Activated CD8-positive, alpha-beta memory T cell treated with anti-CD3 and anti-CD28 coated beads for 48 hours (primary cell): ENCODE measurements around the gene POMT2.

Source experiments
- DNase-seq, 3 experiments: peaks; one replicate each; pipeline ENCODE4 v3.0.0-alpha.2; 2020; ENCODE audit warnings: low read depth in 2 of 3, low spot score in 2 of 3

POMT2 gene

DNA sequence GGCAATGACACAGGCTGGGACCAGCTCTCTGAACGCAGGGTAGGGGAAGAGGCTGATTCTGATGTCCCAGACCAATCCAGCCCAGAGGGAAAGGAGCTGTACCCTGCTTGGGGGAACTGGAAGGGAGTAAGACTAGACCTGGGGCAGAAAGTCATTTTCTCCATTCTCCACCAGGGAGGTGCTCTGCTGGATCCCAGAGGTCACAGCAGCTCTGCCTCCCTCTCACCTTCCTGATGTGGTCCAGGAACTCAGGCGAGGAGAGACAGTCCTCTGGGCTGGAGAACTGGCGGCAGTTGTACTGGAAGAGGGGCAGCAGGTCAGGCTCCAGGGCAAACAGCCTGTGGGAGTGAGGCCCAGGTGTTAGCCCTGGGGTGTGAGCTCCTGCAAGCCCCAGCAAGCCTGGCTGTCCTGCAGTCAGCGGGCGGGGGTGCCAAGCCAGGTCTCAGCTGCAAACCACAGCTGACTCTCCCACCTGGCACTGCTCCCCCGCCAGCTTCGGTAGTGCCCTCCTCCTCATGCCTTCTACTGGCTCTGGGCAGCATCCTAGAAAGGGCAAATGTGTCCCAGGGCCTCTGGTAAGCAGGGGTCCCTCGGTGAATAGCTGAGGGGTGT is 51.6 kb downstream of the POMT2 start:
- DNase-seq, result no peak

DNA sequence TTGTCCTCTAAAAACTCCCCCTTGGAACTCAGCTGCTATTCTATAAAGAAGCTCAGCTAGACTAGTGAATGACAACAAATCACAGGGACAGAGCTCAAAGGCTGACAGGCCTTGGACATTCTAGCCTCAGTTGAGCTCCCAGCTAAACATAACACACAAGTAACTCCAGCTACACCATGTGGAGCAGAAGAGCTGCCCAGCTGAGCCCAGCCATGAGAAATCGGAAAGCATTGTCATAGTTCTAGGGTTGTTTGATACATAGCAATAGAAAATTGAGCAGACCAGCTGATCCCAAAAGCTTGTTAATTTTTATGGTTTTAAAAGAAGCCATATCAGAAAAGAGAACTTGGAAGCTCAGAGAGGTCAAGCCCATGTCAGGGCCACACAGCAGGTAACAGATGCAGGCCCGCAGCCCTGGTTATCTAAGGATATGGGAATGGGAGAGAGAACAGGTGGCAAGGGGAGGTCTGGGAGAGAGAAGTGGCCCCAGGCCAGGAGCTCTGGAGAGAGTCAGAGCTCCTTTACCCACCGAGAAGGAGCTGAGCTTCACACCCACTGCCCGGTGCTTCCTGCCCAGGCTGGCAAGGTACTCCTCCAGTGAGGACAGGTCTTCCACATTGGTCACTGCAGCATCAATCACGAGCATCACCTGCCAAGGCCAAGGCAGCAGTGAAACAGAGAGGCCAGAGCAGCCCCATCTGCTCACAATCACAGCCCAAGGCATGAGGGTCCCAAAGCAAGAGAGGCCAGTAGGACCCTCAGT is 52.6 kb downstream of the POMT2 start:
- no peak for DNase-seq

DNA sequence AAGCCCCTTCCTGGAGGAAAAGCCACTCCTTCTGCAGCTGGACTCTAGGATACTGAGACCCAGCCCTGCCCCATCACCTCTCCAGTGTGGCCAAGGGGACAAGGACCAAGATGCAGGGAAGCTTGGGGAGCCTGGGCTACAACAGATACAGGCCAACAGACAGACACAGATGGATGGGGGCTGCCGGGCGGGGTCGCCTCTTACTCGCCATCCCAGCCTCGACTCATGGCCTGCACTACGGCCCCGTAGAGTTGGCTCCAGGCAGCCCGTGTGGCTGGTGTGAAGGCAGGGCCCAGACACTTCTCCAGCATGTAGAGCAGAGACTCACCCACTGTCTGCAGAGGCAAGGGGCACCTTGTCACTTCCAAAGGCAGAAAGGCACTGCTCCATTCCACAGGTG is 54.3 kb downstream of the POMT2 start:
- no peak for DNase-seq

DNA sequence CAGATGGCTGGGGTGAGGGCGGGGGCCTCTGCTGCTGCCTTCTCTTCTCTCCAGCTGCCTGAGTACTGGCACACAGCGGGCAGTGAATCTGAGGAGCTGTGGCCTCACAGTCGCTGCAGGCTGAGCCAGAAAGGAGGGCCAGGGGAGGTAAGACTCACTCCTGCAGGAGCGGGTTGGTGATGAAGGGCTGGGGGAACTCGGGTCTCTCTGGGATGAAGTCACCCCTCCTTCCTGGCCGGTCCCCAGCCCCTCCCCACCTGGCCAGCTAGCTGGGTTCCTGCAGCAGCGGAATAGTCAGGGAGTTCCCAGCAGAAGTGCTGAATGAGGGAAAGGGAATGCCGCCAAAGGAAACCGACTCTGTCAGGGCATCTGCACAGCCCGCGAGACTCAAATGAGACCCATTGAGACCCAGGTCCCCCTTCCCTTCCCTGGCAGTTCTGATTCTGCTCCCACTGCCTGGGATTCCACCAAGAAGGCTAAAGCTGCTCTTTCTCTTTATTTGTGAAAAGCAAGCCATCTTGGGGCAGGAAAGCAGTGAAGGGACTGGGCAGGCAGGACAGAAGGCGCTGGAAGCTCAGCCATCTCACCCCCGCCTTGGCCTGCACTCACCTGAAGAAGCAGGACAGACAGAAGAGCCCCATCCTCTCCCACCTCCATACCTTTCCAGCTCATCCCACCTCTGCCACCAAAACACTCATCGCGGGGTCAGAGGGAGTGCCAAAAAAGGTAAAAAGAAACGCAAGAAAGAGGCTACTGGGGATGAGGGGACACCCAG is 54.9 kb downstream of the POMT2 start:
- no peak for DNase-seq

DNA sequence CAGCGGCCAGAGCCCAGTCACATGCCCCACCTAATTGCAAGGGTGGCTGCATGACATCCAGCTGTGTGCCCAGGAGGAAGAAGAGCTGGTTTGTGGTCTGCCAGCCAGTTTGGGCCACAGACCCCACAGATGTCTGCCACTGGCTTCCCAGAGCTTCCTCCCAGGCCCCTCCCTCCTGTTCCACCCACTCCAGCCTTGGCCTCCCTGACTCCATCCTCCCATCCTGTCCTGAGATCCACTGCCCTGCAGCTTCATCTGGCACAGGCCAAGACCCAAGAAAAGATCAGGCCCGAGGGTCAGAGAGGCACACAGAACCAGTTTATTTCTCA is 55.5 kb downstream of the POMT2 start:
- no peak for DNase-seq

DNA sequence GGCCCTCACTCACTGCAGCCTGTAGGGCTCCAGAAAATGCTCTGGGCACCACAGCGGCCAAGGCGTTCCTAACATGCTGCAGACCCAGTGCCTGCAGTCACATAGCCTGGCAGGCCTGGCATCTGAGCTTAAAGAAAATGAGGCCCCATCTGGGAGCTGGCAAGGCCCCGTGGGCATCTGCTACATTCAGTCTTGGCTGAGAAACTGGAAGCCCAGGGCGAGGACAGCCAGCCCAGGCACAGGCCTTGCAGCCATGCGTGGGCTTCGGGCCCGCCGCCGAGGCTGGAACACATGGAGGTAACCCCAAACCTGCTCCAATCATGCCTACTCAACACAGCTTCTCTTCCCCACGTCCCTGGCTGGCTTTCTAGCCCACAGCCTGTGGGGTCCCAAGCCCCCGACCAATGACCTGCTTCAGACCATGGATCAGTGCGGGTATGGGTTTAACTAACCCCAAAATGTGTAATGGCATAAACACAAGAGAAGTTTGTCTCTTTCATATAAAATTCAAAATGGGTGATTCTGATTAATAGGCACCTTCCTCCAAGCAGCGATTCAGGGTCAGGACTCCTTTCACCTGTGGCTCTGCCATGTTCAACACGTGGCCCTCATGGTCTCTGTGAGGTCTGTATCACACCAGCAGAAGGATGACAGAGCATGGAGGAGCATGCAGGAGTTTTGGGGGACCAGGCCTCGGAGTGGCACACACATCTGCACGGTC is 56.1 kb downstream of the POMT2 start:
- DNase-seq, result no peak

DNA sequence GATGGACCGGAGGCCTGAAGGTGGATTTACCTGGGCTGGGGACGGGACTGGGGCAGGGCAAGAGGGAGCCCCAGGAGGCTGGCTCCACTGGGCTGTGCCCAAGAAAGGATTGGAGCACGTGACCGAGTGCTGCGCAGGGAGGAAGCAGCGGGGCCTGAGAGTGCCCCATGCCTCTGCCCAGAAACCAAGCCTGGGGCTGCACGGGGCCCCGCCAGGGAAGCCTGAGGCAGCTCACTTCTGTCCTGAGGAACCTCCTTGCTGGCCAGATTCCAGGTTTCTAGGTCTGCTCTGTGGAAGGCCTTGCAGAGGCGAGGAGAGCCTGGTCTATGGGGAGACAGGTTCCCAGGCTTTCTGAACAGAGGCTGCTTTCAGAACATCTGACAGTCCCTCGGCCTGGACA is 60.1 kb downstream of the POMT2 start:
- DNase-seq, result no peak

DNA sequence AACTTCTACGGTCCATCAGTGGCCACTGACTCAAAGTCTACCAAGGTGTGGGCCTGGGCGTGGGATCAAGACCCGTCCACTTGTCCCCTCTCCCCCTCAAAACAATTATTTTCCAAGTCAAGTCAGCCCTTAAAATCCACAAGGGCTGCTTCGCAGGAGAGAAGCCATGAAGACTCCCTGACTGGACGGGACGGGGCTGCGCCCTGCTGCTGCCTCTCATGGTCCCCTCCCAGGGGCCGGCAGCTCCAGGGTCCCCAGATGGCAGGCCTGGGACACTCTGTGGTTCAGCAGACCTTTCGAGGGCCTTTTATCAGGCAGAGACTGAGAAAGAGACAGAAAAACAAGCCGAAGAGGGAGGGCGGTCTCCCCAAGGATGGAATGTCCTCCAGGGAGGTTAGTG is 60.5 kb downstream of the POMT2 start:
- DNase-seq, result no peak

DNA sequence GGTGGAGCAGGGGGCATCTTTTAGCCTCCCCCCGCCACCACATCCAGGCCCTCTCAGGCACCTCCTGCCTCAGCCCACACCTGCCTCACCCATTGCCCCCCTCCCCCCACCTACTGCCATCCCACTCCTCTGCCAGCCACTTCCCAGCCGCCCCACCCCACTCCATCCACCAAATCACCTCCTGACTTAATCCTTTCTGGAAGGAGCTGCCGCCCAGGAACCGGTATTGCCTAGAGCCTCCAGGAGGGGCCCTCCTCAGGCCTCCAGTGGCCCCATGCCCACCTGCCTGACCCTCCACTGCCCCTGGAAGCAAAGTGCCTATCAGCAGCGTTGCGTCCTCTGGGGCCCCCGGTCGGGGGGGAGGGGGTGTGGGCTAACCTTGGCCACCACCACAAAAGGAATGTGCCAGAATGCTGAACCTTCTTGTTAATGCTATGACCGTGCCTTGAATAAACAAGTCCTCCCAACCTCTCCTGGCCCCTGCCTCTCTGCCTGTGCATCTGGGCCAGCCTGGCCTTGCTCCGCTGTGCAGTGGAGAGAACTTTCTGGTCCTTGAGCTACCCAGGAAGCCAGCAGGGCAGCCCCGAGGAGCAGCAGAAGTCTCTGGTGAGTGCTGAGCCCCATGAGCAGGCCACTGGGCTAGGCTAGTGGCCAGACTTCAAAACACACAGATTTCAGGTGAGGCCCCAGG is 61.5 kb downstream of the POMT2 start:
- no peak for DNase-seq

DNA sequence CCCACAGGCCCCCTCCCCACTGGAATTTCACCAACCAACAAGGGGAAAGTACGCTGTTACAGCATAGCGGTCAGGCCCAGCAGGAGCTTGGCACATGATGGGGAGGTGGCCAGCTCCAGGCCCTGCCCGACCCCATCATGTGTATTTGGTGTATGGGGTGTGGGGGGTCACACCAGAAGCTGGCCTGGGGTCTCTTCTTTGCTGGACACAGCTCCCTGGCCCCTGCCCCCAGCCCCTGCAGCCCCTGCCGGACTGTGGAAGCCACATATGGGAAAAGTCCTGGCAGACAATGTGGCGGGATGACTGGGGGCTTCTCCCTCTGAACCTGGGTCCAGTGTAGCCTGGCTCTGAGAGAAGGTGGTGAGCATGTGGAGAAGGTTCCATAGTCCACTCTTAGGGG is 62.1 kb downstream of the POMT2 start:
- DNase-seq, result no peak

DNA sequence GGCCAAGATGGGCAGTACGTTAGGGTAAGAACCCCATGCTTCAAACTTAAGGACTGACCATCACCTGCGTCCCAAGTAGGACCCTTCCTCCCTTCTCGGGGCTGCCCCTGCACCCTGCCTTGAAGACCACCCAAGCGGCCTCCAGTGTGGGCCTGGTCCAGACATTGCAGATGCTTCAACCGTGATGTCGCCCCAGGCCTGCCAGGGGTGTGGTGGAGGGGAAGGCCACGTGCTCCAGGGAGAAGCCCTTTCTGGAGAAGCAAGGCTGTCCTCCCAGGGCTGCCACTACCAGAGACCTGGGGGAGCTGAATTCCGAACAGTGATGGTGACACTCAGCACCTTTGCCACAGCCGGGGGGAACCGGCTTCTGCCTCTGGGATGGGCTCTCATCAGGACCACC is 63.0 kb downstream of the POMT2 start:
- DNase-seq, result no peak

DNA sequence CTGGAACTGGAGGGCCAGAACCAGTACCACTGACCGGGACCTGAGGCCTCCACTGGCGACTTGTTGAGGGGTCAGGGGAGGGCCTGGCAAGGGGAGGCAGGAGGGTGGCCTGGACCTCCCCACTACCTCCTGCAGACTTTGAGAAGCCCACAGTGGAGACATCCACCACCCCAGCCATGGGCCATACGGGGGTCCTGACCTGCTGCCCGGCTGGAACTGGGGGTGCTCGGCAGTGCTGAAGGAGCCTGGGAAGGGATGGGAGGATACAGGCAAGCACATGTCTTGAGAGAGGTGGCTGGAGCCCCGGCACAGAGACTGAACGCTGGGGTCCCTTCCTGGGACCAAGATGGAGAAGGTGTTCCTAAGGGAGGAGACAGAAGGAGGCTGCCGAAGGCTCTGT is 64.0 kb downstream of the POMT2 start:
- no peak for DNase-seq

DNA sequence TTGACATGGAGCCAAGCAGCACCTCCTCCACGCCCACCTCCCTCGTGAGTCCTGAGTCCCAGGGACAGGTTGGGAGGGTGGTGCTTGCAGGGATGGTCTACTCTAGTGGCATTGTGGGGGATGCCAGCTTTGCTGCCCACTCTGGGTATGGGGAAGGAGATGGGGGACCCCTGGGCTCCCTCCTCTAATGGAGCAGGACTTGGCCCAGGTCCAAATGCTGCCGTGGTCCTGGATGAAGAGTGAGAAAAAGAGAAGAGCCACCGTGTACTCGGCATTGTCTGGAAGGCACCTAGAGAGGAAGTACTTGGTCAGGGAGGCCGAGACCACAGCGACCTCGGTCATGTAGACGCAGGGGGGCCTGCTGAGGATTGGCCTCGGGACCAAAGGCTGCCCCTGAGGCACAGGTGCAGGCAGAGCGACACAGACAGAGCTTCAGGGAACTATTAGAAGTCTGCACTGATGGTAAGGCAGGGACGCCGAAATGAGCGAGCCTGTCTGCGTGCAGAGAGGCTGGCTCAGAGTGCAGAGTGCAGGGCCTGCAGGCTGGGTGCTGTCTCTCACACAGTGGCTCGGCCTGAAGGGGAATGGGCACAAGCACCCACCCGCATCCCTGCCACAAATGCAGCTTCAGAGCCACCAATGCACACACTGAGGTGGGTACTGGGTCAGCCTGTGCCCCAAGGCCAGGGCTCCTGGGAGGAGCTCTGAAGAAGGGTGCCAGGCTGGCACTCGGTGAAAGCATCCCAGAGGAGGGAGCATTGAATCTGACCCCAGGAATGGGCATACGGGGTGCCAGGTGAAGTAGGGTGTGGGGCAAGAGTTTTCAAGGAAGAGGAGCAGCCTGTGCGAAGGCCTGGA is 67.1 kb downstream of the POMT2 start:
- DNase-seq, result no peak

DNA sequence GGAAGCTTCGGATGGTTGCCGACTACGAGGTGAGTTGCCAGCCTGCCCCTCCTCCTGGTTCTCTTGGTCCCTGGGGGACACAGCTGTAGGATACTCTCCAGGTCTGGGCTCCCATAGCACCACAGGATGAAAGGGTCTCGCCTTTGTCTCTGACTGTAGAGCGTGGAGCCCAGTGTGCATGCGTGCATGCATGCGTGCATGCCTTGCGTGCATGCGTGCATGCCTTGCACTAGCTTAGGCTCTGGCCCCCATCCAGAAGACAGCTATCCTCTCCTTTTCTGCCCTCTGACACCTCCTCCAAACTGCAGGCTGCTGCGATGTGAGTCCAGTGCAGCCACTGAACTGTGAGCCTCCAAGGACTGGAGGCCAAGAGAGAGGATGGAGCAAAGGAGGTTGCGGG is 68.8 kb downstream of the POMT2 start:
- no peak for DNase-seq

DNA sequence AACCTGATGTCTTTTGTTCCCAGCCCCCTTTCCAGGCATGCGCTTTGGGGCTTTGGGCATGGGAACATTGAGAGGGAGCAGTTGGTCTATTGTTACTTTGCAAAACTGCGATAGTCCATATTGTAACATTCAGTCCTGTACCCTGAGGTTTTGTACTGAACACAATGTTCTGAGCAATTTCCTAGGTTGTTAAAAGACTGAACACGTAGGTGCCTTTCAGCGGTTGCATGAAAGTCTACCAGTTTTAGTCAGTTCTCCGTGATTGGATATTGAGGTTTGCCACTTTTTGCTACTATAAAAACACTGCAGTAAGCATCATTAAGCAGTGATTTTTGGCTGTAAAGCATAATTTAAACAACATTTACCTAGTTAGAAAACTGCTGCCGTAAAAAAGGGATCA is 69.8 kb downstream of the POMT2 start:
- DNase-seq, result no peak

DNA sequence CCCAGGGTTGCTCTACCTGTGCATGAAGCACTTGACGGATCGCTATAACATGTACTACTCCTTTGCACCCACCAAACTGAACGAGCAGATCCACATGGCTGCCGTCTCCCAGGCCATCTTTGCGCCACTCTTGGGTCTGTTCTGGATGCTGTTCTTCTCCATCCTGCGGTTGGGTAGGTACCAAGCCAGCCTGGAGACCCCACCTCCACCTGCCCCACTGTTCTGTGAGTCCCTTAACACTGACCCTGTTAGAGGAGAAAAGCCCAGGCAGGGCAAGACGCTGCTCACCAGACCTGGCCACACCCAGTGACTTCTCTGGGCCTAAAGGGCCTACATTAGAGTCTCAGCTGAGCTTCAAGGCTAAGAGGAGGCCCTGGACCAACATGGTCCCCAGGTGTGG is 71.4 kb downstream of the POMT2 start:
- DNase-seq, result no peak

DNA sequence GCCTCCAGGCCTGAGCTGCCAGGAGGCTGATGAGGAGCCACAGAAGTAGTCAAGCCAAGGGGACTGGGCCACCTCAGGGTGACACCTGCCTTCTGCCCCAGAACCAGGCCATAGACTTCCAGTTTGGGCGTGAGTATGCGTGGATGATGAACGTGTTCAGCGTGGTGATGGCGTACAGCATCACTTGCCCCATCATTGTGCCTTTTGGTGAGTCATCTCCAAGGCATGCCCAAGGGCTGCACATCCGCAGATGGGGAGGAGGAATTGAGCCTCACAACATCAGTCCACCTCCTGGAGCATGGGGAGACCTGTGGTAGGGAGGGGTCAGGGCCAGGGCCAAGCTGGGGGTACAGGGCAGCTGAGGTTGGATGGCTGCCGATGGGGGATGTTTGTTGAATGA is 72.0 kb downstream of the POMT2 start:
- DNase-seq, result no peak

DNA sequence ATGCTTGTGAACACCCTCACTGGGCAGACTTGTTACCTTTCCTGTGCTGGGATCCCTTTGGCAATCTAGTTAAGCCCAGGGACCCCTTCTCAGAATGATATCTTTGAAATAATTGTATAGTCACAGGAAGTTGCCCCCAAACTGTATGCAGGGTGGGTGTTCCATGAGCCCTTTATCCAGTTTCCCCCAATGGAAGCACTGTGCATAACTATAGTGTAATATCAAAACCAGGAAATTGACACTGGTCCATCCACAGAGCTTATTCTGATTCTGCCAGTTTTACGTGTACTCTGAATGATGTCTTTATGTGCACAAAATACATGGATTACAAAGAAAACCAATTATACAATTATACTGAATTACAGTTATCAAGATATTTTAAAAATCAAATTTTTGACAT is 73.9 kb downstream of the POMT2 start:
- no peak for DNase-seq

DNA sequence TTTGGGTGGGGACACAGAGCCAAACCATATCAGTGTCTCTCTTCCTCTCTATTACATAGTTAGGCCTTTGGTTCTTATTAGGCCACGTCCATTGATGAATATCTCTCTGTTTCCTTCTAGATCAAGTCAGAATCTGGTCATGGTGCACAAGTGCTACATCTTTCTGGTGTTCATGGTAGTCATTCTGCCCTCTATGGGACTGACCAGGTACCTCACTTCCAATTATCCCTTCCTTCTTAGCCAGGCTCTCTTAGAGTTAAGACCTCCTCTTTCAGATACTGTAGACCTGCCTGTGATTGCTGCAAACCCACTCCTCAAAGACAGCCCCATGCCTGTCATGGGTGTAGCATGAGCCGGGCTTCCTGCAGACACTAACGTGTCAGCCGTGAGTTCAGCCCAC is 74.9 kb downstream of the POMT2 start:
- DNase-seq, result no peak

DNA sequence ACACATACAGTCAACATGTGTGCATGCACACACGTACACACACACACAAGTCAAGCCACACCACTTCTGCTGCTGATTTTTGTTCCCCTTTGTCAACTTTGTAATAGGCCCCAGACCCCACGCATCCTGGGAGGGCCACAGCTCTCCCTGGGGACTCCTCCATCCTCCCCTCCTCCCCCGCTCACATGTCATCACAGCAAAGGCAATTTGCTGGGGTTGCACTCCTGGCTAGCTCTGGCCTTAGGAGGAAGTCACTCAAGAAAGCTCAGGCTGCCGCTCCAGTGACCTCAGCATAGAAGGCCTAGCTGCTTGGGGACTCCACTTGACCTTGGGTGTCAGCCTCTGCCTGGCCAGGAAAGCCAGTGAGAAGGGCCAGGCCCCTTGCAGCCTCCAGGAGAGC is 76.8 kb downstream of the POMT2 start:
- DNase-seq, result no peak
